Endothelial cell of umbilical vein (primary cell): ENCODE data around the gene ZNF688. TPM values are rescaled to one million over a fixed set of nuclear protein-coding genes. Genes with fewer than 3 reads are reported as not detected.

Experiments used
- BruUV-seq: library from RNA; stranded (reverse); fragments of 400-500 nt; replicated peaks from 2 replicates; lab custom pipeline; 2021; lab: Mats Ljungman, UMichigan
- CTCF ChIA-PET: fragments of 300-600, 350-600 bp; sonication (Branson Sonifier 250); formaldehyde crosslinking; loops from one replicate; lab custom pipeline; 2021; ENCODE audit warnings: antibody characterized with exemption, inconsistent platforms; lab: Charles Lee
- POLR2A ChIA-PET: fragments of 300-600, 350-600 bp; sonication (Branson Sonifier 250); formaldehyde crosslinking; loops from one replicate; lab custom pipeline; 2021; ENCODE audit warnings: antibody characterized with exemption, inconsistent platforms; lab: Charles Lee
- DNase-seq: peaks from one replicate; pipeline ENCODE4 v3.0.0-alpha.2; 2011; ENCODE audit warnings: low read depth, low spot score
- FAIRE-seq: peaks from 2 replicates; lab custom pipeline; 2011; peaks lifted over from hg19 to GRCh38; lab: Jason Lieb, UNC
- H2AFZ ChIP-seq: 2 replicates; pipeline ENCODE4 v1.6.0; 2012; ENCODE audit warnings: low read depth, low read length, control low read depth, inconsistent platforms
- H3K27ac ChIP-seq: 2 replicates; pipeline ENCODE4 v1.5.1; 2011; ENCODE audit warnings: low read depth, mild to moderate bottlenecking, control low read depth, low read length, moderate library complexity; ENCODE audit not compliant: insufficient read depth
- H3K27me3 ChIP-seq, 2 experiments: 2 replicates each; pipeline versions ENCODE4 v1.6.0 to v1.6.1; 2011; ENCODE audit warnings: low read length in 2 of 2, mixed read lengths in 1 of 2; ENCODE audit not compliant: control insufficient read depth in 2 of 2, insufficient read depth in 2 of 2
- H3K36me3 ChIP-seq, 2 experiments: 2 replicates in 1 of 2; 3 replicates in 1 of 2; pipeline ENCODE4 v1.5.1; 2011; ENCODE audit warnings: low read length in 2 of 2, mild to moderate bottlenecking in 1 of 2, moderate library complexity in 1 of 2; ENCODE audit not compliant: control insufficient read depth in 2 of 2, insufficient read depth in 2 of 2; ENCODE audit errors: extremely low read depth in 1 of 2
- H3K4me1 ChIP-seq: 3 replicates; pipeline ENCODE4 v1.5.1; 2011; ENCODE audit warnings: mild to moderate bottlenecking, low read length; ENCODE audit not compliant: control insufficient read depth, insufficient read depth; ENCODE audit errors: extremely low read depth
- H3K4me2 ChIP-seq: 2 replicates; pipeline ENCODE4 v1.6.1; 2011; ENCODE audit warnings: low read length, control low read depth, mixed read lengths; ENCODE audit not compliant: insufficient read depth
- H3K4me3 ChIP-seq, 3 experiments: fragments of 200-600 bp in 1 of 3; sonication (generic), shearing (Covaris generic) in 1 of 3; replicated peaks in 1 of 3; 2 replicates each; pipeline ENCODE4 v1.5.1; 2011 to 2016; ENCODE audit warnings: control low read depth in 3 of 3, low read length in 3 of 3, mild to moderate bottlenecking in 2 of 3, inconsistent platforms in 1 of 3, low read depth in 1 of 3, moderate library complexity in 1 of 3; ENCODE audit not compliant: insufficient read depth in 1 of 3
- H3K79me2 ChIP-seq: 2 replicates; pipeline ENCODE4 v1.6.0; 2012; ENCODE audit warnings: low read length, inconsistent platforms; ENCODE audit not compliant: control insufficient read depth, insufficient read depth
- H3K9ac ChIP-seq: replicated peaks from 2 replicates; pipeline ENCODE3; 2011; ENCODE audit warnings: low read length, control low read depth; ENCODE audit not compliant: insufficient read depth; ENCODE audit errors: extremely low read depth
- H3K9me1 ChIP-seq: replicated peaks from 3 replicates; pipeline ENCODE4 v1.6.0; 2011; ENCODE audit warnings: mild to moderate bottlenecking, low read length; ENCODE audit not compliant: control insufficient read depth, insufficient read depth; ENCODE audit errors: extremely low read depth
- H3K9me3 ChIP-seq: replicated peaks from 2 replicates; pipeline ENCODE4 v1.5.1; 2012; ENCODE audit warnings: low read length, inconsistent platforms; ENCODE audit not compliant: control insufficient read depth, insufficient read depth
- H4K20me1 ChIP-seq: replicated peaks from 2 replicates; pipeline ENCODE3; 2011; ENCODE audit warnings: mild to moderate bottlenecking, low read length; ENCODE audit not compliant: control insufficient read depth, insufficient read depth; ENCODE audit errors: extremely low read depth
- EZH2 ChIP-seq: IDR thresholded peaks from 2 replicates; pipeline ENCODE4 v1.6.1; 2012; ENCODE audit warnings: borderline replicate concordance, low read depth, mild to moderate bottlenecking, moderate library complexity, low read length, inconsistent platforms; ENCODE audit not compliant: severe bottlenecking
- FOS ChIP-seq: IDR thresholded peaks from 2 replicates; pipeline ENCODE4 v1.6.1; 2011; ENCODE audit warnings: mild to moderate bottlenecking, low read length, moderate library complexity, borderline replicate concordance; ENCODE audit not compliant: insufficient read depth
- GATA2 ChIP-seq: IDR thresholded peaks from 2 replicates; pipeline ENCODE4 v1.7.0; 2011; ENCODE audit warnings: low read depth, mild to moderate bottlenecking, moderate library complexity, mixed read lengths, low read length; ENCODE audit not compliant: insufficient read length, insufficient read depth
- JUN ChIP-seq: IDR thresholded peaks from 2 replicates; pipeline ENCODE4 v1.6.1; 2011; ENCODE audit warnings: borderline replicate concordance, low read depth; ENCODE audit not compliant: insufficient read length, insufficient read depth
- MYC ChIP-seq: IDR thresholded peaks from one replicate; pipeline ENCODE4 v1.6.1; 2011; ENCODE audit warnings: mild to moderate bottlenecking, low read depth, low read length
- POLR2A ChIP-seq: IDR thresholded peaks from 2 replicates; pipeline ENCODE4 v1.6.1; 2012; ENCODE audit warnings: low read depth, mild to moderate bottlenecking, control low read depth, low read length
- POLR2AphosphoS5 ChIP-seq: IDR thresholded peaks from 2 replicates; pipeline ENCODE4 v1.6.1; 2012; ENCODE audit warnings: low read depth, mild to moderate bottlenecking, control low read depth, low read length, moderate library complexity; ENCODE audit not compliant: insufficient read depth
- dilution Hi-C: fragments of 300-500 bp; cut with MboI; formaldehyde crosslinking; loops from one replicate; pipeline ENCODE4 v1.15.0; 2019; ENCODE audit warnings: low sequenced_read_pairs; ENCODE audit not compliant: extremely low pct_ligation_motif_present
- intact Hi-C: fragments of 100-400 bp; cut with micrococcal nuclease; formaldehyde crosslinking; loops from one replicate; pipeline ENCODE4 v1.10.0; 2022
- polyA plus RNA-seq, 4 experiments: library from polyadenylated mRNA; depleted of rRNA in 3 of 4; stranded (reverse) in 3 of 4; unstranded in 1 of 4; fragments of >200 nt; gene quantifications; 2 replicates each; pipeline versions ENCODE4 v1.2.1 to v1.2.3, GENCODE V29; 2011 to 2012; ENCODE audit warnings: missing spikeins in 1 of 4
- total RNA-seq: library from RNA; stranded (reverse); gene quantifications from 2 replicates; pipeline ENCODE4 v1.2.3, GENCODE V29; 2021
- TF ChIP-seq, protein P1 (sequence below): IDR thresholded peaks from 2 replicates; pipeline ENCODE4 v1.6.1; 2011; ENCODE audit not compliant: insufficient read depth, insufficient read length
- TF ChIP-seq, protein P2 (sequence below), 2 donors: IDR thresholded peaks; 1 replicate in 1 of 2; 2 replicates in 1 of 2; pipeline ENCODE4 v1.5.1; 2011; ENCODE audit warnings: low read length in 2 of 2, mild to moderate bottlenecking in 2 of 2, moderate library complexity in 2 of 2, control low read depth in 1 of 2, inconsistent platforms in 1 of 2, low read depth in 1 of 2; ENCODE audit not compliant: insufficient read depth in 1 of 2; ENCODE audit errors: extremely low read depth in 1 of 2

ZNF688 gene
- total and polyA plus RNA-seq, 2 donors (not counting 3 experiments of a cell fraction or from before 2014, with no cell fraction given) = 5.4 to 10.9 TPM

DNA sequence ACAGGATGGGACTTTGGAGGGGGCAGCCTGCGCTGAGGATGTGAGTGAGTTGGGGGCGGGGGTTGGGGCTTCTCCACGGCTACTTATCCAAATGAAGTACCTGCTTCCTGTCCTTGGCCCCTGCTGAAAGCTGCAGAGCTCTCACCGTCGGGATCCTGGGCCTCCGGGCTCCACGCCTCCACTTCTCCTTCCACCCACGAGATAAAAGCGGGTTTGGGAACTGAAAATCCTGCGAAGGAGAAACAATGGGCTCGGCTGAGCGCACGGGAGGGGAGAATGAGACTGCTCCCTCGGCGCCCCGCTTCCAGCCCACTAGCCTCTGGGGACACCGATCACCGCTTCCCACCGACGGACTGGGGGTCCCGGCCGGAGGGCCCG lies 13.5 kb upstream of the ZNF688 start:
- peak overlapping the region; percentile 49 for H3K27ac ChIP-seq
- H3K4me1 ChIP-seq = peaks cover 7% of the 10 kb centered on the region
- H3K79me2 ChIP-seq = peaks cover 35% of the 10 kb centered on the region
- peak; percentile 46 for FAIRE-seq
- peaks cover 2 to 10% of the 10 kb centered on the region in 2 experiments for H3K36me3 ChIP-seq
- H3K4me2 ChIP-seq = peak overlapping the region; percentile 94
- no peaks in the 10 kb centered on the region for H3K27me3 ChIP-seq
- H3K9ac ChIP-seq = peak overlapping the region; percentile 67
- intact Hi-C loops (loop anchor here (1.0 to 2.0 kb wide), 8 partner anchors 13 to 155 kb away; partner anchors contain the start of genes DCTPP1, FBRS, PRR14 and ZNF689), dilution Hi-C loops (no loop called here)
- peak overlapping the region; percentile 77 for H2AFZ ChIP-seq
- BruUV-seq = TSS peak; percentile 36
- H3K9me3 ChIP-seq = no peaks in the 10 kb centered on the region
- TF ChIP-seq MYC (no peak), GATA2 (no peak), POLR2AphosphoS5 (no peak), POLR2A (no peak), JUN (no peak), EZH2 (no peak), FOS (no peak)
- TF ChIP-seq, protein P1, sequence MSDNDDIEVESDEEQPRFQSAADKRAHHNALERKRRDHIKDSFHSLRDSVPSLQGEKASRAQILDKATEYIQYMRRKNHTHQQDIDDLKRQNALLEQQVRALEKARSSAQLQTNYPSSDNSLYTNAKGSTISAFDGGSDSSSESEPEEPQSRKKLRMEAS = no peak
- TF ChIP-seq, protein P2, sequence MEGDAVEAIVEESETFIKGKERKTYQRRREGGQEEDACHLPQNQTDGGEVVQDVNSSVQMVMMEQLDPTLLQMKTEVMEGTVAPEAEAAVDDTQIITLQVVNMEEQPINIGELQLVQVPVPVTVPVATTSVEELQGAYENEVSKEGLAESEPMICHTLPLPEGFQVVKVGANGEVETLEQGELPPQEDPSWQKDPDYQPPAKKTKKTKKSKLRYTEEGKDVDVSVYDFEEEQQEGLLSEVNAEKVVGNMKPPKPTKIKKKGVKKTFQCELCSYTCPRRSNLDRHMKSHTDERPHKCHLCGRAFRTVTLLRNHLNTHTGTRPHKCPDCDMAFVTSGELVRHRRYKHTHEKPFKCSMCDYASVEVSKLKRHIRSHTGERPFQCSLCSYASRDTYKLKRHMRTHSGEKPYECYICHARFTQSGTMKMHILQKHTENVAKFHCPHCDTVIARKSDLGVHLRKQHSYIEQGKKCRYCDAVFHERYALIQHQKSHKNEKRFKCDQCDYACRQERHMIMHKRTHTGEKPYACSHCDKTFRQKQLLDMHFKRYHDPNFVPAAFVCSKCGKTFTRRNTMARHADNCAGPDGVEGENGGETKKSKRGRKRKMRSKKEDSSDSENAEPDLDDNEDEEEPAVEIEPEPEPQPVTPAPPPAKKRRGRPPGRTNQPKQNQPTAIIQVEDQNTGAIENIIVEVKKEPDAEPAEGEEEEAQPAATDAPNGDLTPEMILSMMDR (IDR thresholded peaks at IDR 0.05; ENCODE audit: extremely low read depth in 1 of 2, insufficient read depth in 1 of 2, low read depth in 1 of 2, low read length in 2 of 2) = no peak
- H3K9me1 ChIP-seq = no peaks in the 10 kb centered on the region
- ChIA-PET POLR2A (no interaction called here), CTCF (interaction anchor here (0.8 to 5.2 kb wide), 5 partner anchors 13 to 155 kb away, joined by 3 to 20 read pairs (median 4); partner anchors contain the start of genes DCTPP1 and ZNF747)
- no peaks in the 10 kb centered on the region for H4K20me1 ChIP-seq
- DNase-seq = no peak
- H3K4me3 ChIP-seq = peak overlapping the region; percentile 56 to 77 (median 72)
